Esophagus (tissue), 2 donors: ENCODE measurements around the gene RNF144A. TPM values are rescaled to one million over a fixed set of nuclear protein-coding genes. Genes with fewer than 3 reads are reported as not detected.
"Not testable (repeated sequence)": the region's sequence is repeated elsewhere in the genome, so short reads cannot be mapped to it uniquely, and the experiment has no call there.

Experiments
- H3K27ac ChIP-seq, 2 donors: one replicate each; pipeline ENCODE4 v1.5.1; 2013; ENCODE audit warnings: low read depth in 2 of 2, mild to moderate bottlenecking in 2 of 2, inconsistent platforms in 1 of 2, low read length in 1 of 2, moderate library complexity in 1 of 2
- H3K27me3 ChIP-seq, 2 donors: one replicate each; pipeline ENCODE4 v1.6.1; 2013; ENCODE audit warnings: low read length in 2 of 2, control low read depth in 1 of 2, mild to moderate bottlenecking in 1 of 2; ENCODE audit not compliant: insufficient read depth in 2 of 2, control insufficient read depth in 1 of 2
- H3K36me3 ChIP-seq, 2 donors: one replicate each; pipeline ENCODE4 v1.6.1; 2013; ENCODE audit warnings: low read length in 1 of 2; ENCODE audit not compliant: control insufficient read depth in 2 of 2, insufficient read depth in 2 of 2
- H3K4me1 ChIP-seq, 2 donors: one replicate each; pipeline ENCODE4 v1.6.1; 2013; ENCODE audit warnings: low read length in 1 of 2; ENCODE audit not compliant: control insufficient read depth in 2 of 2, insufficient read depth in 2 of 2
- H3K4me3 ChIP-seq, 2 donors: one replicate each; pipeline ENCODE4 v1.5.1; 2013; ENCODE audit warnings: low read length in 2 of 2, mild to moderate bottlenecking in 2 of 2, low read depth in 1 of 2, moderate library complexity in 1 of 2
- H3K9me3 ChIP-seq, 2 donors: one replicate each; pipeline ENCODE4 v1.6.1; 2013; ENCODE audit warnings: mild to moderate bottlenecking in 2 of 2, low read depth in 1 of 2, low read length in 1 of 2, moderate library complexity in 1 of 2; ENCODE audit not compliant: control insufficient read depth in 2 of 2, insufficient read depth in 1 of 2
- WGBS, 2 donors: extraction: QIAGEN DNeasy Blood & Tissue Kit; methylation state at CpG; one replicate each; pipeline ENCODE4 v1.1.7; 2013; 5-methylcytosine and 5-hydroxymethylcytosine counted together
- polyA plus RNA-seq, 2 donors: library from polyadenylated mRNA; stranded (reverse); fragments of 200-250 nt; gene quantifications; one replicate each; pipeline ENCODE4 v1.2.3, GENCODE V29; 2013
- donor health status: healthy with polysubstance abuse.
- donor health status: Bipolar disorder and iron deficiency.

Gene RNF144A
- polyA plus RNA-seq, 2 donors = 2.0 to 2.4 TPM

- Histone ChIP-seq H3K36me3 (no peaks in the 10 kb centered on the region), H3K4me1 (peaks cover 0 to 2% of the 10 kb centered on the region in 2 donors), H3K9me3 (no peaks in the 10 kb centered on the region), H3K27me3 (no peaks in the 10 kb centered on the region), H3K27ac (no peak overlapping the region), H3K4me3 (no peak overlapping the region)
- 57 to 62% methylated on average over 12 of the region's 12 CpGs for WGBS, 2 donors
These were observed 69.7 kb downstream of the RNF144A start for GRCh38 chr2:6986912-6987361.

DNA sequence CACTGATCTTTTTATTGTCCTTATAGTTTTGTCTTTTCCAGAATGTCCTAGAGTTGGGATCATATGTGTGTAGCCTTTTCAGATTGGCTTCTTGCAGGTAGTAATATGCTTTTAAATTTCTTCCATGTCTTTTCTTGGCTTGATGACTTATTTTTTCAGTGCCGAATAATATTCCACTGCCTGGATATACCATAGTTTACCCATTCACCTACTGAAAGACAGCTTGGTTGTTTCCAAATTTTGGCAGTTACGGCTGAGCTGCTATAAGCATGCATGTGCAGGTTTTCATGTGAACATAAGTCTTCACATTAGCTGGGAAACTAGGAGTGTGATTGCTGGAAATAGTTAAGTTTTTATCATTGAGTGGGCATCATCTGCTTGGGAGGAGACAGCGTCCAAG, 73.7 kb downstream of the RNF144A start:
- no peak overlapping the region for H3K4me3 ChIP-seq
- peaks cover 0 to 2% of the 10 kb centered on the region in 2 donors for H3K4me1 ChIP-seq
- H3K36me3 ChIP-seq = no peaks in the 10 kb centered on the region
- no peaks in the 10 kb centered on the region for H3K9me3 ChIP-seq
- no peak overlapping the region for H3K27ac ChIP-seq
- no peaks in the 10 kb centered on the region for H3K27me3 ChIP-seq
- WGBS, 2 donors = 95 to 98% methylated on average over 3 of the region's 3 CpGs

DNA sequence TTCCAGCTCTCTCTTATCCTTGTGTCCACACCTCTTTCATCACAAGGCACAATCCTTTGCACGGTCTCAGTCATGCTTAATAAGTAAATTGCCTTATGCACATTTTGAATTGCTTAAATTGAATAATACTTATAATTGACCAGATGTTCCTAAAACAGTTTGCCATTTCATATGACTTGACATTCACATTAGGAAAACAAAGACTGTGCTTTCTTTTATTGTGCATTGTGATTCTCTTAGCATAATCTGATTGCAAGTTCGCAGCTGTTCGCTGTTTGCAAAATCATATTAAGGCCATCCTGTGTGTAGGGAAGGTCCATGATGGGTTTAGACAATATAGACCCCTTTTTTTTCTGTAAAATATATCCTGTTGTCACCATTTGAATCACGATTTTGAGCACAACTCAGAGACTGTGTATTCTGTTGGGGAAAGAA, 75.6 kb downstream of the RNF144A start:
- H3K4me1 ChIP-seq = no peaks in the 10 kb centered on the region
- no peaks in the 10 kb centered on the region for H3K36me3 ChIP-seq
- no peak overlapping the region for H3K27ac ChIP-seq
- no peak overlapping the region for H3K4me3 ChIP-seq
- H3K9me3 ChIP-seq = no peaks in the 10 kb centered on the region
- no peaks in the 10 kb centered on the region for H3K27me3 ChIP-seq
- WGBS, 2 donors = 77% methylated on average over 4 of the region's 4 CpGs

DNA sequence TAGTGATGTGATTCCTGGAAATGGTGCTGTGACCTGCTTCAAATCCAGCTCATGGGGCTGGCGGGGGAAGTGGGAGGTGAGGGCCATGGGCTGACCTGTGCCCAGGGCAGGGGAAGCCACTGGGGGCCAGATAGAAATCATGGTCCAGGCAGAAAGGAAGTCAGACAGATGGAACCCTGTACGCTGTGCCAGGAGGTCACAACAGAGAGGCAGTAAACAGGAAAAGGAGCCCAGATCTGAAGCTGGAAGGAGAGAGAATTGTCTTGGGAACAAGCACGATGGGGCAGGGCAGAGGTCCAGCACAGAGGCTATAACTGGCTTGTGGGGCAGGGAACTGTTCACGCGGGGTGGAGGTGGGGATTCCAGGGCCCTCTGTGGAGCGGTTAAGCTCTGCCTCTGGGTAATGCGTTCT, 76.0 kb downstream of the RNF144A start:
- WGBS, 2 donors = 63 to 70% methylated on average over 7 of the region's 7 CpGs
- Histone ChIP-seq H3K4me1 (no peaks in the 10 kb centered on the region), H3K27ac (no peak overlapping the region), H3K36me3 (no peaks in the 10 kb centered on the region), H3K27me3 (no peaks in the 10 kb centered on the region), H3K4me3 (no peak overlapping the region), H3K9me3 (no peaks in the 10 kb centered on the region)

- Histone ChIP-seq H3K27ac (no peak overlapping the region), H3K4me3 (no peak overlapping the region), H3K27me3 (no peaks in the 10 kb centered on the region), H3K4me1 (no peaks in the 10 kb centered on the region), H3K36me3 (no peaks in the 10 kb centered on the region), H3K9me3 (no peaks in the 10 kb centered on the region)
- WGBS, 2 donors = 75 to 79% methylated on average over 2 of the region's 2 CpGs
These were observed 76.7 kb downstream of the RNF144A start for GRCh38 chr2:6993936-6994335.

GRCh38 chr2:6994536-6995128, 77.4 kb downstream of the RNF144A start:
- H3K27me3 ChIP-seq = no peaks in the 10 kb centered on the region
- WGBS, 2 donors = 92% methylated on average over 12 of the region's 12 CpGs

GRCh38 chr2:6995391-6996097, 78.3 kb downstream of the RNF144A start:
- no peak overlapping the region for H3K27ac ChIP-seq
- WGBS, 2 donors = 87 to 92% methylated on average over 11 of the region's 11 CpGs
- no peaks in the 10 kb centered on the region for H3K9me3 ChIP-seq
- H3K4me3 ChIP-seq = no peak overlapping the region
- H3K36me3 ChIP-seq = no peaks in the 10 kb centered on the region
- H3K27me3 ChIP-seq = no peaks in the 10 kb centered on the region
- H3K4me1 ChIP-seq = no peaks in the 10 kb centered on the region

More at GRCh38 chr2:6994536-6995128, 77.4 kb downstream of the RNF144A start:
- H3K4me3 ChIP-seq = no peak overlapping the region
- H3K9me3 ChIP-seq = no peaks in the 10 kb centered on the region
- H3K27ac ChIP-seq = no peak overlapping the region
- H3K4me1 ChIP-seq = no peaks in the 10 kb centered on the region
- no peaks in the 10 kb centered on the region for H3K36me3 ChIP-seq

GRCh38 chr2:6999211-6999877, 82.1 kb downstream of the RNF144A start:
- H3K27ac ChIP-seq = no peak overlapping the region
- WGBS, 2 donors = 89% methylated on average over 7 of the region's 7 CpGs

GRCh38 chr2:7001395-7001794, 84.2 kb downstream of the RNF144A start:
- H3K9me3 ChIP-seq, H3K27me3 ChIP-seq, H3K4me1 ChIP-seq, H3K4me3 ChIP-seq, H3K27ac ChIP-seq, H3K36me3 ChIP-seq: not testable (repeated sequence)
- 86 to 92% methylated on average over 6 of the region's 6 CpGs for WGBS, 2 donors

More at GRCh38 chr2:6999211-6999877, 82.1 kb downstream of the RNF144A start:
- no peaks in the 10 kb centered on the region for H3K9me3 ChIP-seq
- H3K36me3 ChIP-seq = no peaks in the 10 kb centered on the region
- no peaks in the 10 kb centered on the region for H3K4me1 ChIP-seq
- H3K4me3 ChIP-seq = no peak overlapping the region
- no peaks in the 10 kb centered on the region for H3K27me3 ChIP-seq
